AG04449 (cell line): ENCODE data around the gene HGF.

Source experiments
- CTCF ChIA-PET: fragments of 350-600 bp; formaldehyde crosslinking; extraction: SDS; loops from one replicate; lab custom pipeline; 2021; ENCODE audit warnings: antibody characterized with exemption; lab: Yijun Ruan, JAX
- POLR2A ChIA-PET: fragments of 400-600, 350-600 bp; formaldehyde crosslinking; extraction: SDS; loops from one replicate; lab custom pipeline; 2020; ENCODE audit warnings: antibody characterized with exemption, inconsistent platforms; lab: Yijun Ruan, JAX
- DNase-seq: peaks from one replicate; pipeline ENCODE4 v3.0.0-alpha.2; 2010; ENCODE audit warnings: low read depth, low spot score
- H3K4me3 ChIP-seq: 2 replicates; pipeline ENCODE4 v1.5.1; 2011; ENCODE audit warnings: low read depth, mild to moderate bottlenecking, control low read depth, low read length
- CTCF ChIP-seq: IDR thresholded peaks from one replicate; pipeline ENCODE4 v1.5.1; 2011; ENCODE audit warnings: mild to moderate bottlenecking, moderate library complexity, low read length, control low read depth, inconsistent platforms; ENCODE audit not compliant: insufficient read depth; ENCODE audit errors: missing control alignments

Gene HGF

GRCh38 chr7:81707196-81707595 lies 62.7 kb downstream of the HGF start:
- ChIA-PET CTCF (no interaction called here), POLR2A (no interaction called here)
- TF ChIP-seq CTCF, result no peak
- no peak overlapping the region for H3K4me3 ChIP-seq
- no peak for DNase-seq

GRCh38 chr7:81705206-81705605 lies 64.6 kb downstream of the HGF start:
- ChIA-PET CTCF (interaction anchor here (1.4 kb wide), 1 partner anchor 10 kb away, joined by 3 read pairs; no protein-coding TSS in a partner anchor), POLR2A (interaction anchor here (0.6 kb wide), 1 partner anchor 447 kb away, joined by 3 read pairs; no protein-coding TSS in a partner anchor)
- H3K4me3 ChIP-seq, result no peak overlapping the region
- TF ChIP-seq CTCF, result no peak
- no peak for DNase-seq

- POLR2A ChIA-PET, result no interaction called here
- CTCF ChIA-PET, result interaction anchor here (1.4 kb wide), 1 partner anchor 11 kb away, joined by 3 read pairs; no protein-coding TSS in a partner anchor
- no peak for DNase-seq
- TF ChIP-seq CTCF, result no peak
- no peak overlapping the region for H3K4me3 ChIP-seq
Measured at GRCh38 chr7:81704595-81704994, 65.3 kb downstream of the HGF start.

- ChIA-PET CTCF (no interaction called here), POLR2A (no interaction called here)
- H3K4me3 ChIP-seq, result no peak overlapping the region
- TF ChIP-seq CTCF, result no peak
- DNase-seq, result no peak
Measured at GRCh38 chr7:81698965-81699364, 70.9 kb downstream of the HGF start.

- no peak for DNase-seq
- ChIA-PET CTCF (no interaction called here), POLR2A (no interaction called here)
- H3K4me3 ChIP-seq, result no peak overlapping the region
- TF ChIP-seq CTCF, result no peak
Measured at GRCh38 chr7:81694711-81695110, 75.1 kb downstream of the HGF start.

GRCh38 chr7:81693894-81694293 lies 76.0 kb downstream of the HGF start:
- ChIA-PET CTCF (no interaction called here), POLR2A (no interaction called here)
- no peak for DNase-seq
- no peak overlapping the region for H3K4me3 ChIP-seq
- no peak for TF ChIP-seq CTCF
